ENCODE results near the gene FCAMR. TPM values are rescaled to one million over a fixed set of nuclear protein-coding genes. Genes with fewer than 3 reads are reported as not detected.
A peak's percentile ranks its signal among the peaks of the same experiment; 100 is the strongest.

FCAMR gene
- total and polyA plus RNA-seq, 2 of the 4 experiments (the other 2 are of a cell fraction), result not detected

GRCh38 chr1:206922524-206922923 lies 47.7 kb downstream of the FCAMR start (continued):
- no peak for TF ChIP-seq CEBPB (IDR thresholded peaks at IDR 0.05; ENCODE audit: low read depth, low read length)
- no peak for TF ChIP-seq MXI1 (IDR thresholded peaks at IDR 0.05; ENCODE audit: borderline replicate concordance, low read depth, low read length)
- no peak for TF ChIP-seq RAD21 (IDR thresholded peaks at IDR 0.05; ENCODE audit: low read length)
- no peak for TF ChIP-seq RFX5 (IDR thresholded peaks at IDR 0.05; ENCODE audit: low read depth, low read length)
- no peak for TF ChIP-seq FOS (IDR thresholded peaks at IDR 0.05; ENCODE audit: low read depth, low read length)
- TF ChIP-seq NFE2L2 (IDR thresholded peaks at IDR 0.05; ENCODE audit: low read depth, low read length), result no peak

- Histone ChIP-seq H4K5ac (ENCODE audit: low read depth, low read length) (no peak within 1 kb of the TSS), H3K23ac (ENCODE audit: low read depth, low read length) (no peak within 1 kb of the TSS), H3K4me1 (ENCODE audit: control insufficient read depth, insufficient read depth, low read length) (no peaks in the 10 kb centered on the region), H4K8ac (ENCODE audit: low read depth in 2 of 2, low read length in 2 of 2) (no peak within 1 kb of the TSS), H4K91ac (ENCODE audit: insufficient read depth, low read depth, low read length) (no peak within 1 kb of the TSS), H2AK9ac (replicated peaks; ENCODE audit: low read depth, low read length, poor library complexity) (no peak within 1 kb of the TSS), H2AFZ (replicated peaks; ENCODE audit: low read length, poor library complexity) (peak within 1 kb of the TSS; percentile 59), H4K20me1 (ENCODE audit: insufficient read depth, low read length) (no peaks in the 10 kb centered on the region), H3K9ac (ENCODE audit: low read depth, low read length) (no peak within 1 kb of the TSS), H3K4me2 (ENCODE audit: low read depth, low read length) (no peak within 1 kb of the TSS), H3K9me3 (ENCODE audit: control insufficient read depth, insufficient read depth, low read length) (no peaks in the 10 kb centered on the region), H3K36me3 (ENCODE audit: control insufficient read depth, insufficient read depth, low read length) (no peaks in the 10 kb centered on the region), H3K27me3 (ENCODE audit: control insufficient read depth, insufficient read depth, low read length) (peaks cover 11% of the 10 kb centered on the region; the same call in 1 of the 2 replicates), H2AK5ac (ENCODE audit: low read depth, low read length) (no peak within 1 kb of the TSS), H3K56ac (ENCODE audit: extremely low read depth, insufficient read depth, low read length) (no peak within 1 kb of the TSS), H3K27ac (ENCODE audit: insufficient read depth, low read length) (no peak within 1 kb of the TSS), H2BK5ac (ENCODE audit: low read depth, low read length, poor library complexity, severe bottlenecking) (no peak within 1 kb of the TSS), H3K79me1 (ENCODE audit: low read depth in 1 of 2, low read length in 2 of 2) (no peaks in the 10 kb centered on the region; a peak in 1 of 4 replicates), H2BK20ac (ENCODE audit: low read depth, low read length) (no peak within 1 kb of the TSS), H3K18ac (ENCODE audit: low read depth, low read length) (no peak within 1 kb of the TSS), H3K9me1 (ENCODE audit: insufficient read depth, low read length) (peaks cover 12% of the 10 kb centered on the region), H3K14ac (replicated peaks; ENCODE audit: low read depth, low read length) (no peak within 1 kb of the TSS), H3K4ac (ENCODE audit: low read depth, low read length) (no peak within 1 kb of the TSS), H3K4me3 (ENCODE audit: insufficient read depth, low read depth, low read length) (no peak within 1 kb of the TSS), H2BK120ac (ENCODE audit: low read depth, low read length) (no peak within 1 kb of the TSS), H2BK15ac (ENCODE audit: low read depth, low read length) (no peak within 1 kb of the TSS)
- ChIA-PET CTCF (interaction anchor here (0.9 kb wide), 1 partner anchor 9 kb away, joined by 3 read pairs; no protein-coding TSS in a partner anchor), POLR2A (ENCODE audit: unreplicated experiment) (no interaction called here)
- no TSS peak for BruUV-seq (replicated peaks)
- ATAC-seq (ENCODE audit: low read depth) (no peak), DNase-seq (no peak)
- dilution Hi-C loops (cut with HindIII; ENCODE audit: low sequenced_read_pairs, unreplicated experiment), result no loop called here
- no peak for TF ChIP-seq SMC3 (IDR thresholded peaks at IDR 0.05; ENCODE audit: low read depth, low read length)
- TF ChIP-seq RAD21 (IDR thresholded peaks at IDR 0.05; ENCODE audit: low read length), result no peak
- no peak for TF ChIP-seq MAZ (IDR thresholded peaks at IDR 0.05; ENCODE audit: borderline replicate concordance, low read depth, low read length)
- TF ChIP-seq CHD1 (IDR thresholded peaks at IDR 0.05; ENCODE audit: low read depth, low read length), result no peak
- intact Hi-C loops (cut with micrococcal nuclease), result no loop called here
- WGBS, 2 experiments (ENCODE audit: extremely low coverage in 2 of 2, insufficient read length in 1 of 2), result 56% methylated on average over 3 of the region's 7 CpGs; no CpG with 5 or more reads in 1 of the 2 experiments
- in situ Hi-C loops (cut with MboI; ENCODE audit: low sequenced_read_pairs), result no loop called here
Observed at GRCh38 chr1:206921772-206922265, 48.4 kb downstream of the FCAMR start, which contains the start of gene FCMR. Gene FCMR, minus strand, starts transcription at chr1:206921941. Its CDS starts 87 bp downstream, at chr1:206921854.

Data from IMR-90 (cell line).